Liver (tissue), 3 donors: ENCODE results near the gene ALG6.

Experiments
- EGR1 ChIP-seq, 2 donors: IDR thresholded peaks; 2 replicates each; pipeline ENCODE4 v1.6.1; 2016 to 2018; ENCODE audit warnings: antibody characterized with exemption in 2 of 2, low read depth in 2 of 2
- FOXA2 ChIP-seq: IDR thresholded peaks from 2 replicates; pipeline ENCODE4 v1.6.1; 2016; ENCODE audit warnings: antibody characterized with exemption
- GABPA ChIP-seq, 2 donors: IDR thresholded peaks in 1 of 2; conservative IDR thresholded peaks in 1 of 2; 2 replicates each; pipeline ENCODE4 v1.6.1; 2016; ENCODE audit warnings: antibody characterized with exemption in 2 of 2, mild to moderate bottlenecking in 1 of 2, moderate library complexity in 1 of 2
- JUND ChIP-seq, 2 donors: IDR thresholded peaks; 2 replicates each; pipeline ENCODE4 v1.6.1; 2016; ENCODE audit warnings: antibody characterized with exemption in 2 of 2
- NR2F2 ChIP-seq: IDR thresholded peaks from 2 replicates; pipeline ENCODE4 v1.6.1; 2016; ENCODE audit warnings: antibody characterized with exemption
- RAD21 ChIP-seq, 2 donors: IDR thresholded peaks; 2 replicates each; pipeline ENCODE4 v1.6.1; 2016; ENCODE audit warnings: antibody characterized with exemption in 2 of 2, mild to moderate bottlenecking in 2 of 2
- SP1 ChIP-seq: IDR thresholded peaks from 2 replicates; pipeline ENCODE4 v1.6.1; 2018; ENCODE audit warnings: antibody characterized with exemption, mild to moderate bottlenecking
- TAF1 ChIP-seq: conservative IDR thresholded peaks from 2 replicates; pipeline ENCODE4 v1.6.1; 2016; ENCODE audit warnings: antibody characterized with exemption, mild to moderate bottlenecking
- YY1 ChIP-seq: IDR thresholded peaks from 2 replicates; pipeline ENCODE4 v1.6.1; 2016; ENCODE audit warnings: antibody characterized with exemption, mild to moderate bottlenecking
- TF ChIP-seq, protein P1 (sequence below): fragments of 150-350 bp; IDR thresholded peaks from 2 replicates; pipeline ENCODE4 v1.5.1; 2017; ENCODE audit warnings: improper control_type of control experiment, low read depth, low read length; ENCODE audit not compliant: missing input control
- TF ChIP-seq, protein P2 (sequence below): IDR thresholded peaks from 2 replicates; pipeline ENCODE4 v1.6.1; 2016; ENCODE audit warnings: antibody characterized with exemption, mild to moderate bottlenecking
- TF ChIP-seq, protein P3 (sequence below): IDR thresholded peaks from 2 replicates; pipeline ENCODE4 v1.6.1; 2016; ENCODE audit warnings: antibody characterized with exemption
- TF ChIP-seq, protein P4 (sequence below): IDR thresholded peaks from 2 replicates; pipeline ENCODE4 v1.6.1; 2016; ENCODE audit warnings: antibody characterized with exemption
- TF ChIP-seq, protein P5 (sequence below): IDR thresholded peaks from 2 replicates; pipeline ENCODE4 v1.6.1; 2016; ENCODE audit warnings: antibody characterized with exemption
- donor health status: healthy.
- donor health status: healthy.

DNA sequence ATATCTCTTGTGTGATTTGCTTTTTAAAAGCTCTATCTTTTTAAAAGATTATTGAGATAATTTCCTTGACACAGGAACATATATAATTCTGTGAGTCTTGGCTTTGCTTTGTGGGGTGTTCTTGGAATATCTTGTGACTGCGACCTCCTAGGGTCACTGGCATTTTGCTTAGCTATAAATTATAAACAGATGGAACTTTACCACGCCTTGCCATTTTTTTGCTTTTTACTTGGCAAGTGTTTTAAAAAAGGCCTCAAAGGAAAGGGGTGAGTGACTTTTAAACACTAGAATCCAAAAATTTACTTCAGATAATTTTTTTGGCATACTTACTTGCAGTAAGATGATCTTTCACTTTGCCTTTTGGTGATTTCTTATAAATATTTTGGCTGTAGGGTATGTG lies 43.6 kb downstream of the ALG6 start:
- TF ChIP-seq GABPA (IDR thresholded peaks at IDR 0.05 in 1 of 2, conservative IDR thresholded peaks at IDR 0.05 in 1 of 2) (no peak), FOXA2 (no peak), TAF1 (no peak), SP1 (no peak), JUND (IDR thresholded peaks at IDR 0.05) (no peak), YY1 (no peak), EGR1 (IDR thresholded peaks at IDR 0.05; ENCODE audit: low read depth in 2 of 2) (no peak), RAD21 (IDR thresholded peaks at IDR 0.05) (no peak), NR2F2 (no peak)
- TF ChIP-seq, protein P1, sequence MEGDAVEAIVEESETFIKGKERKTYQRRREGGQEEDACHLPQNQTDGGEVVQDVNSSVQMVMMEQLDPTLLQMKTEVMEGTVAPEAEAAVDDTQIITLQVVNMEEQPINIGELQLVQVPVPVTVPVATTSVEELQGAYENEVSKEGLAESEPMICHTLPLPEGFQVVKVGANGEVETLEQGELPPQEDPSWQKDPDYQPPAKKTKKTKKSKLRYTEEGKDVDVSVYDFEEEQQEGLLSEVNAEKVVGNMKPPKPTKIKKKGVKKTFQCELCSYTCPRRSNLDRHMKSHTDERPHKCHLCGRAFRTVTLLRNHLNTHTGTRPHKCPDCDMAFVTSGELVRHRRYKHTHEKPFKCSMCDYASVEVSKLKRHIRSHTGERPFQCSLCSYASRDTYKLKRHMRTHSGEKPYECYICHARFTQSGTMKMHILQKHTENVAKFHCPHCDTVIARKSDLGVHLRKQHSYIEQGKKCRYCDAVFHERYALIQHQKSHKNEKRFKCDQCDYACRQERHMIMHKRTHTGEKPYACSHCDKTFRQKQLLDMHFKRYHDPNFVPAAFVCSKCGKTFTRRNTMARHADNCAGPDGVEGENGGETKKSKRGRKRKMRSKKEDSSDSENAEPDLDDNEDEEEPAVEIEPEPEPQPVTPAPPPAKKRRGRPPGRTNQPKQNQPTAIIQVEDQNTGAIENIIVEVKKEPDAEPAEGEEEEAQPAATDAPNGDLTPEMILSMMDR = no peak
- TF ChIP-seq, protein P2, sequence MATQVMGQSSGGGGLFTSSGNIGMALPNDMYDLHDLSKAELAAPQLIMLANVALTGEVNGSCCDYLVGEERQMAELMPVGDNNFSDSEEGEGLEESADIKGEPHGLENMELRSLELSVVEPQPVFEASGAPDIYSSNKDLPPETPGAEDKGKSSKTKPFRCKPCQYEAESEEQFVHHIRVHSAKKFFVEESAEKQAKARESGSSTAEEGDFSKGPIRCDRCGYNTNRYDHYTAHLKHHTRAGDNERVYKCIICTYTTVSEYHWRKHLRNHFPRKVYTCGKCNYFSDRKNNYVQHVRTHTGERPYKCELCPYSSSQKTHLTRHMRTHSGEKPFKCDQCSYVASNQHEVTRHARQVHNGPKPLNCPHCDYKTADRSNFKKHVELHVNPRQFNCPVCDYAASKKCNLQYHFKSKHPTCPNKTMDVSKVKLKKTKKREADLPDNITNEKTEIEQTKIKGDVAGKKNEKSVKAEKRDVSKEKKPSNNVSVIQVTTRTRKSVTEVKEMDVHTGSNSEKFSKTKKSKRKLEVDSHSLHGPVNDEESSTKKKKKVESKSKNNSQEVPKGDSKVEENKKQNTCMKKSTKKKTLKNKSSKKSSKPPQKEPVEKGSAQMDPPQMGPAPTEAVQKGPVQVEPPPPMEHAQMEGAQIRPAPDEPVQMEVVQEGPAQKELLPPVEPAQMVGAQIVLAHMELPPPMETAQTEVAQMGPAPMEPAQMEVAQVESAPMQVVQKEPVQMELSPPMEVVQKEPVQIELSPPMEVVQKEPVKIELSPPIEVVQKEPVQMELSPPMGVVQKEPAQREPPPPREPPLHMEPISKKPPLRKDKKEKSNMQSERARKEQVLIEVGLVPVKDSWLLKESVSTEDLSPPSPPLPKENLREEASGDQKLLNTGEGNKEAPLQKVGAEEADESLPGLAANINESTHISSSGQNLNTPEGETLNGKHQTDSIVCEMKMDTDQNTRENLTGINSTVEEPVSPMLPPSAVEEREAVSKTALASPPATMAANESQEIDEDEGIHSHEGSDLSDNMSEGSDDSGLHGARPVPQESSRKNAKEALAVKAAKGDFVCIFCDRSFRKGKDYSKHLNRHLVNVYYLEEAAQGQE = no peak
- TF ChIP-seq, protein P3, sequence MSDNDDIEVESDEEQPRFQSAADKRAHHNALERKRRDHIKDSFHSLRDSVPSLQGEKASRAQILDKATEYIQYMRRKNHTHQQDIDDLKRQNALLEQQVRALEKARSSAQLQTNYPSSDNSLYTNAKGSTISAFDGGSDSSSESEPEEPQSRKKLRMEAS = no peak
- TF ChIP-seq, protein P4, sequence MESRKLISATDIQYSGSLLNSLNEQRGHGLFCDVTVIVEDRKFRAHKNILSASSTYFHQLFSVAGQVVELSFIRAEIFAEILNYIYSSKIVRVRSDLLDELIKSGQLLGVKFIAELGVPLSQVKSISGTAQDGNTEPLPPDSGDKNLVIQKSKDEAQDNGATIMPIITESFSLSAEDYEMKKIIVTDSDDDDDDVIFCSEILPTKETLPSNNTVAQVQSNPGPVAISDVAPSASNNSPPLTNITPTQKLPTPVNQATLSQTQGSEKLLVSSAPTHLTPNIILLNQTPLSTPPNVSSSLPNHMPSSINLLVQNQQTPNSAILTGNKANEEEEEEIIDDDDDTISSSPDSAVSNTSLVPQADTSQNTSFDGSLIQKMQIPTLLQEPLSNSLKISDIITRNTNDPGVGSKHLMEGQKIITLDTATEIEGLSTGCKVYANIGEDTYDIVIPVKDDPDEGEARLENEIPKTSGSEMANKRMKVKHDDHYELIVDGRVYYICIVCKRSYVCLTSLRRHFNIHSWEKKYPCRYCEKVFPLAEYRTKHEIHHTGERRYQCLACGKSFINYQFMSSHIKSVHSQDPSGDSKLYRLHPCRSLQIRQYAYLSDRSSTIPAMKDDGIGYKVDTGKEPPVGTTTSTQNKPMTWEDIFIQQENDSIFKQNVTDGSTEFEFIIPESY = no peak
- TF ChIP-seq, protein P5, sequence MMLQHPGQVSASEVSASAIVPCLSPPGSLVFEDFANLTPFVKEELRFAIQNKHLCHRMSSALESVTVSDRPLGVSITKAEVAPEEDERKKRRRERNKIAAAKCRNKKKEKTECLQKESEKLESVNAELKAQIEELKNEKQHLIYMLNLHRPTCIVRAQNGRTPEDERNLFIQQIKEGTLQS = no peak
